B cell (primary cell): ENCODE results near the gene MYH7.

ENCODE experiments used
- CTCF ChIP-seq: fragments of 200-600 bp; IDR thresholded peaks from one replicate; pipeline ENCODE4 v1.8.0; 2022; ENCODE audit warnings: antibody characterized with exemption, mild to moderate bottlenecking
- EZH2 ChIP-seq: IDR thresholded peaks from 2 replicates; pipeline ENCODE4 v1.6.1; 2012; ENCODE audit warnings: borderline replicate concordance, low read depth, mild to moderate bottlenecking, moderate library complexity, low read length; ENCODE audit not compliant: insufficient read depth, poor library complexity, severe bottlenecking

- TF ChIP-seq CTCF (peak; percentile 86), EZH2 (no peak)
Observed at GRCh38 chr14:23469127-23469905, 33.9 kb upstream of the MYH7 start, which contains the start of gene NGDN.
